IPS DF 6.9 (cell line): ENCODE measurements around the gene PTPN4.

Experiments used
- DNase-seq: peaks from one replicate; pipeline ENCODE4 v3.0.0-alpha.2; 2013; ENCODE audit warnings: low read depth, low spot score
- H3K27ac ChIP-seq: one replicate; pipeline ENCODE4 v1.5.1; 2013; ENCODE audit warnings: low read length, control low read depth
- H3K27me3 ChIP-seq: 2 replicates; pipeline ENCODE4 v1.6.1; 2013; ENCODE audit warnings: mild to moderate bottlenecking, low read length; ENCODE audit not compliant: control insufficient read depth, insufficient read depth
- H3K36me3 ChIP-seq: 2 replicates; pipeline ENCODE4 v1.6.1; 2013; ENCODE audit warnings: low read length; ENCODE audit not compliant: control insufficient read depth, insufficient read depth
- H3K4me1 ChIP-seq: 2 replicates; pipeline ENCODE4 v1.6.1; 2013; ENCODE audit warnings: low read length; ENCODE audit not compliant: control insufficient read depth, insufficient read depth
- H3K4me3 ChIP-seq: 2 replicates; pipeline ENCODE4 v1.5.1; 2013; ENCODE audit warnings: mild to moderate bottlenecking, low read length
- H3K9me3 ChIP-seq: 2 replicates; pipeline ENCODE4 v1.6.1; 2013; ENCODE audit warnings: low read length, inconsistent platforms; ENCODE audit not compliant: control insufficient read depth, insufficient read depth
- WGBS: extraction: QIAGEN DNeasy Blood & Tissue Kit; methylation state at CpG from one replicate; pipeline ENCODE4 v1.1.7; 2013; ENCODE audit warnings: mixed read lengths, missing lambda C conversion rate; ENCODE audit not compliant: insufficient read length, insufficient coverage; 5-methylcytosine and 5-hydroxymethylcytosine counted together

PTPN4 gene

GRCh38 chr2:119888680-119889079, 129.0 kb downstream of the PTPN4 start:
- Histone ChIP-seq H3K9me3 (no peaks in the 10 kb centered on the region), H3K36me3 (no peaks in the 10 kb centered on the region; the same call in 1 of the 2 replicates), H3K4me1 (no peaks in the 10 kb centered on the region), H3K27me3 (no peaks in the 10 kb centered on the region), H3K27ac (no peak overlapping the region), H3K4me3 (no peak overlapping the region)
- DNase-seq = no peak
- no CpG with 5 or more reads among the region's 2 CpGs for WGBS

- no CpG with 5 or more reads among the region's 5 CpGs for WGBS
- H3K36me3 ChIP-seq = peaks cover 4% of the 10 kb centered on the region; the same call in 1 of the 2 replicates
- no peak overlapping the region for H3K4me3 ChIP-seq
- no peaks in the 10 kb centered on the region for H3K27me3 ChIP-seq
- no peak for DNase-seq
- no peak overlapping the region for H3K27ac ChIP-seq
- no peaks in the 10 kb centered on the region for H3K4me1 ChIP-seq
- H3K9me3 ChIP-seq = no peaks in the 10 kb centered on the region
Measured at GRCh38 chr2:119897736-119898395, 138.1 kb downstream of the PTPN4 start.

- no peak overlapping the region for H3K27ac ChIP-seq
- no peak for DNase-seq
- H3K36me3 ChIP-seq = peaks cover 12% of the 10 kb centered on the region; the same call in 1 of the 2 replicates
- WGBS = no CpG with 5 or more reads among the region's 2 CpGs
- H3K9me3 ChIP-seq = no peaks in the 10 kb centered on the region
- H3K4me3 ChIP-seq = no peak overlapping the region
- no peaks in the 10 kb centered on the region for H3K4me1 ChIP-seq
- H3K27me3 ChIP-seq = no peaks in the 10 kb centered on the region
Measured at GRCh38 chr2:119901013-119901412, 141.3 kb downstream of the PTPN4 start.

- WGBS = no CpG with 5 or more reads among the region's 2 CpGs
- no peaks in the 10 kb centered on the region for H3K9me3 ChIP-seq
Measured at GRCh38 chr2:119910566-119910965, 150.8 kb downstream of the PTPN4 start.

DNA sequence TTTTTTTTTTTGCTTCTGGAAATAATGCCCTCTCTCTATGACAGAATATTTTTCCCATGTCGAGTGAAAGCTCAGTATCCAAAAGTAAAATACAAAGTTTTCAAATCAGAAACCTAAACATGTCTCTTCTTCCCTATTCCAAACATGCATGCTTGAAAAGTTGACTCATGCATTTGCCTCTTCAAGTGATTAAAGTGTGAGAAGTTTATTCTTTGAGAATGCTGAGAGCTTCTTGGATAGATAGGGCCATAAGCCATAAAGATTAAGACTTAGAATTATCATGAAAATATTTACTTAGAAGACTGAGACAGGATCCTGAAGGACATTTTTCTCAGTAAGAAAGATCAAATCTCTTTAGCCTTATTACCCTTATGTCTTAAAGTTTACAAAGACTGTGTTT, 154.5 kb downstream of the PTPN4 start:
- no peaks in the 10 kb centered on the region for H3K36me3 ChIP-seq
- H3K4me1 ChIP-seq = no peaks in the 10 kb centered on the region
- no peaks in the 10 kb centered on the region for H3K9me3 ChIP-seq
- no CpG with 5 or more reads among the region's 1 CpG for WGBS
- DNase-seq = no peak
- no peak overlapping the region for H3K27ac ChIP-seq
- no peak overlapping the region for H3K4me3 ChIP-seq
- H3K27me3 ChIP-seq = no peaks in the 10 kb centered on the region

More at GRCh38 chr2:119910566-119910965, 150.8 kb downstream of the PTPN4 start:
- DNase-seq = no peak
- no peak overlapping the region for H3K4me3 ChIP-seq
- no peaks in the 10 kb centered on the region for H3K4me1 ChIP-seq
- no peaks in the 10 kb centered on the region for H3K27me3 ChIP-seq
- no peak overlapping the region for H3K27ac ChIP-seq
- H3K36me3 ChIP-seq = no peaks in the 10 kb centered on the region

DNA sequence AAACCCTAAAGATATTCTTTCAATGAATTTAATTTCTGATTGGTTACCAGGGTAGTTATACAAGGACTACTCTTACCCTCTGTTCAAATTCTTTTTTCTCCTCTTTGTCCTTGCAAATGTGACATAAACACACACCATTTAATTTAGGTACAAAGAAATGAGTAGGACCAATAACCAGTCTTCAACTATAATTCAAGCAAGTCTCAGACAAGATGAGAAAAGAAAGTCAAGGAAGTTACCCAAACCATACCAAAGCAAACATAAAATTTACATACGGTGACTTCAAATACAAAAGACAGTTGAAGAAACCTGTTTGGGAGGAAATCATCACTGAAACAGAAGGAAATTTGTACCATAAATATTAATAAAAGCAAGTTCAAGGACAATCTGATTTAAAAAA, 162.1 kb downstream of the PTPN4 start:
- Histone ChIP-seq H3K27ac (no peak overlapping the region), H3K4me3 (no peak overlapping the region), H3K36me3 (no peaks in the 10 kb centered on the region), H3K4me1 (no peaks in the 10 kb centered on the region), H3K9me3 (no peaks in the 10 kb centered on the region), H3K27me3 (no peaks in the 10 kb centered on the region)
- DNase-seq = no peak
- no CpG with 5 or more reads among the region's 1 CpG for WGBS

GRCh38 chr2:119922699-119923098, 163.0 kb downstream of the PTPN4 start:
- no peak for DNase-seq
- Histone ChIP-seq H3K4me1 (no peaks in the 10 kb centered on the region), H3K27ac (no peak overlapping the region), H3K4me3 (no peak overlapping the region), H3K27me3 (no peaks in the 10 kb centered on the region), H3K36me3 (no peaks in the 10 kb centered on the region), H3K9me3 (no peaks in the 10 kb centered on the region)

- Histone ChIP-seq H3K4me3 (no peak overlapping the region), H3K27ac (no peak overlapping the region), H3K4me1 (no peaks in the 10 kb centered on the region), H3K9me3 (no peaks in the 10 kb centered on the region), H3K27me3 (no peaks in the 10 kb centered on the region), H3K36me3 (no peaks in the 10 kb centered on the region)
- WGBS = no CpG with 5 or more reads among the region's 2 CpGs
- DNase-seq = no peak
Measured at GRCh38 chr2:119929537-119929936, 169.8 kb downstream of the PTPN4 start.

DNA sequence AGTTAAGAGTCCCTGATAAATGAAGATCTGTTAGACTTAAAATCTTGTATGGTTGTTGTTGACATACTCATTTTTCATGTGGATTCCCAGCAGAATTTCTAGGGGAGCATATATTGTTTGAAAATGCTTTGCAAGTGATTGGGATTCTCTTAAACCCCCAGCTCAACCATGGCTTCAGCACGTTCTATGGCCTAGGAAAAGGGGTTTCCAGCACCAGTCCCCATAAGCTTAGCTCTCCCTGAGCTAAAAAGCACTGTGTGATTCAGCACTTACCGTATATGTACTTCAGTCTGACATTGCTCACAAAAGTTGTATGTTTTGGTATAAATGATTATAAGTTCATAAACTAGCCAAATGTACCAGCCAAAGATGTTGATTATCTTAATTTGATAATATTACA, 173.1 kb downstream of the PTPN4 start:
- no peak for DNase-seq
- no peak overlapping the region for H3K4me3 ChIP-seq
- no peaks in the 10 kb centered on the region for H3K4me1 ChIP-seq
- H3K27me3 ChIP-seq = no peaks in the 10 kb centered on the region
- no CpG with 5 or more reads among the region's 2 CpGs for WGBS
- no peak overlapping the region for H3K27ac ChIP-seq
- no peaks in the 10 kb centered on the region for H3K9me3 ChIP-seq
- no peaks in the 10 kb centered on the region for H3K36me3 ChIP-seq

DNA sequence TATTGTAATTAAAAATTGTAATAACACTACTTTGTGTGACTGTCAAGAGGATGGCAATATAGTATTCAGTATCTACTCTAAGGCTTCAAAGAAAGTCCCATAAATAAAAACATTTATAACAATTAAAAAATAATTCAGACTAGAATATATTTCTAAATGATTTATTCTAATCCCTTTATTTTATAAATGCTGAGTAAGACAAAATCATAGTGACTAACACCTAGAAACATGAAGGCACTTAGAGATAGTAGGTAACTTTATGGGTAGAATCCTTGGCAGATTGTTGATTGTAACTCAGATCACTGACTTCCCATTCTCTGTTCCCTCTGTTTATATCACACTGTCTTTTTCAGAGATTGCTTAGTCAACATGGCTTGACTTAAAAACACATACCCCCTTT, 174.6 kb downstream of the PTPN4 start:
- no peaks in the 10 kb centered on the region for H3K36me3 ChIP-seq
- H3K4me1 ChIP-seq = no peaks in the 10 kb centered on the region
- H3K27ac ChIP-seq = no peak overlapping the region
- no peak for DNase-seq
- H3K4me3 ChIP-seq = no peak overlapping the region
- H3K9me3 ChIP-seq = no peaks in the 10 kb centered on the region
- no peaks in the 10 kb centered on the region for H3K27me3 ChIP-seq

DNA sequence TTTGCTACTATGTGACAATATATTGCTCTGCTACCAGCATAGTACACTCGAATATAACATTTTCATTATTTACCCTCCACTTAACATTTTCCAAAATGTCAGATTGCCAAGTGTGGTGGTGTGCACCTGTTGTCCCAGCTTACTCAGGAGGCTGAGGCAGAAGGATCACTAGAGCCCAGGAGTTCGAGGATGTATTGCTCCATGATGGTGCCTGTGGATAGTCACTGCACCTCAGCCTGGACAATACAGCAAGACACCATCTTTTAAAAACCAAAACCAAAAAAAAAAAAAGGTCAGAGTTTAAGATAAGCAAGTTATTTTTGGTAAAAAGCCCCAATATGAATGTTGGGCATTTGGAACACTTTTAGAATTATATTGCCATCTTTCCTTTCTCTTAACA, 178.0 kb downstream of the PTPN4 start:
- no peak for DNase-seq
- Histone ChIP-seq H3K27ac (no peak overlapping the region), H3K36me3 (no peaks in the 10 kb centered on the region), H3K4me3 (no peak overlapping the region), H3K4me1 (no peaks in the 10 kb centered on the region), H3K27me3 (no peaks in the 10 kb centered on the region), H3K9me3 (no peaks in the 10 kb centered on the region)
- WGBS = 100% methylated on average over 1 of the region's 2 CpGs
